HepG2 (cell line): ENCODE measurements around the gene FITM1. TPM values are rescaled to one million over a fixed set of nuclear protein-coding genes. Genes with fewer than 3 reads are reported as not detected.

Source experiments
- ATAC-seq: fragments of 200-7000 bp; cut with Tn5 transposase; 3 replicates; pipeline ENCODE4 v1.9.1; 2020; ENCODE audit warnings: mild to moderate bottlenecking, moderate library complexity
- BruUV-seq: library from RNA; stranded (reverse); fragments of 400-500 nt; replicated peaks from 2 replicates; lab custom pipeline; 2021; lab: Mats Ljungman, UMichigan
- CTCF ChIA-PET: fragments of 300-600 bp; formaldehyde crosslinking; extraction: SDS; loops from one replicate; lab custom pipeline; 2021; ENCODE audit warnings: low total read pairs, inconsistent platforms, low intra/inter-chr PET ratio; lab: Yijun Ruan, JAX
- POLR2A ChIA-PET: fragments of 350-600 bp; sonication (Branson Sonifier 250); formaldehyde crosslinking; loops from one replicate; lab custom pipeline; 2020; ENCODE audit warnings: antibody characterized with exemption, inconsistent platforms; lab: Yijun Ruan, JAX
- DNase-seq: peaks from one replicate; pipeline ENCODE4 v3.0.0-alpha.2; 2015; ENCODE audit warnings: low spot score
- FAIRE-seq: peaks from 3 replicates; lab custom pipeline; 2011; peaks lifted over from hg19 to GRCh38; lab: Jason Lieb, UNC
- H2AFZ ChIP-seq: one replicate; pipeline ENCODE4 v1.6.1; 2011; ENCODE audit warnings: low read length, inconsistent platforms
- H3K27ac ChIP-seq: fragments of 300-600 bp; 3 replicates; pipeline ENCODE4 v1.8.0; 2011; ENCODE audit warnings: mixed run types, mild to moderate bottlenecking, mixed read lengths, low read length, inconsistent platforms; ENCODE audit not compliant: insufficient read depth; ENCODE audit errors: extremely low read length
- H3K27me3 ChIP-seq, 2 experiments: fragments of 200-600 bp in 1 of 2; 2 replicates in 1 of 2; 3 replicates in 1 of 2; pipeline versions ENCODE4 v1.6.0 to v1.8.0; 2011; ENCODE audit warnings: low read length in 2 of 2, mild to moderate bottlenecking in 2 of 2, moderate library complexity in 2 of 2, inconsistent platforms in 1 of 2; ENCODE audit not compliant: insufficient read depth in 2 of 2, control insufficient read depth in 1 of 2
- H3K36me3 ChIP-seq, 2 experiments: fragments of 200-600 bp in 1 of 2; replicated peaks in 1 of 2; 2 replicates in 1 of 2; 3 replicates in 1 of 2; pipeline versions ENCODE4 v1.5.1 to v1.8.0; 2011; ENCODE audit warnings: low read length in 2 of 2, inconsistent platforms in 1 of 2; ENCODE audit not compliant: insufficient read depth in 2 of 2, control insufficient read depth in 1 of 2
- H3K4me1 ChIP-seq: 2 replicates; pipeline ENCODE4 v1.5.1; 2012; ENCODE audit warnings: low read length, inconsistent platforms; ENCODE audit not compliant: insufficient read depth
- H3K4me2 ChIP-seq: 2 replicates; pipeline ENCODE4 v1.6.0; 2011; ENCODE audit warnings: low read depth, low read length, inconsistent platforms
- H3K4me3 ChIP-seq, 3 experiments: fragments of 200-600 bp in 1 of 3; sonication (generic), shearing (Covaris generic) in 1 of 3; replicated peaks in 1 of 3; 2 replicates each; pipeline ENCODE4 v1.5.1; 2011 to 2016; ENCODE audit warnings: low read length in 3 of 3, inconsistent platforms in 2 of 3, low read depth in 2 of 3, mild to moderate bottlenecking in 2 of 3, control low read depth in 1 of 3, mixed read lengths in 1 of 3; ENCODE audit not compliant: insufficient read depth in 1 of 3
- H3K79me2 ChIP-seq: one replicate; pipeline ENCODE4 v1.6.1; 2011; ENCODE audit warnings: low read length, inconsistent platforms; ENCODE audit not compliant: insufficient read depth
- H3K9ac ChIP-seq: 2 replicates; pipeline ENCODE4 v1.6.0; 2011; ENCODE audit warnings: mild to moderate bottlenecking, low read depth, low read length, inconsistent platforms; ENCODE audit not compliant: insufficient read depth
- H3K9me3 ChIP-seq: 2 replicates; pipeline ENCODE4 v1.5.1; 2012; ENCODE audit warnings: mild to moderate bottlenecking, low read length
- H4K20me1 ChIP-seq: 2 replicates; pipeline ENCODE4 v1.6.0; 2011; ENCODE audit warnings: inconsistent platforms, mild to moderate bottlenecking, low read length, moderate library complexity; ENCODE audit not compliant: insufficient read depth
- ATF7-NPFF ChIP-seq: sonication (generic); formaldehyde crosslinking; IDR thresholded peaks from 2 replicates; pipeline ENCODE4 v1.8.1; 2023; ENCODE audit warnings: mild to moderate bottlenecking, low read depth, missing genetic modification reagents, moderate library complexity
- BCL6 ChIP-seq: IDR thresholded peaks from 2 replicates; pipeline ENCODE4 v1.6.1; 2016; ENCODE audit warnings: missing genetic modification reagents, missing compliant biosample characterization
- HOXA9 ChIP-seq: sonication (generic); formaldehyde crosslinking; IDR thresholded peaks from 2 replicates; pipeline ENCODE4 v1.8.1; 2022; ENCODE audit warnings: missing genetic modification reagents, mild to moderate bottlenecking, moderate library complexity, borderline replicate concordance
- KDM3A ChIP-seq: IDR thresholded peaks from 2 replicates; pipeline ENCODE4 v1.6.1; 2018; ENCODE audit warnings: low read depth, missing compliant biosample characterization
- PBX2 ChIP-seq: IDR thresholded peaks from 2 replicates; pipeline ENCODE4 v1.6.1; 2016; ENCODE audit warnings: control low read depth
- RARA ChIP-seq: IDR thresholded peaks from 2 replicates; pipeline ENCODE4 v1.6.1; 2016; ENCODE audit warnings: missing genetic modification reagents, missing compliant biosample characterization
- RARG ChIP-seq: sonication (generic); formaldehyde crosslinking; IDR thresholded peaks from 2 replicates; pipeline ENCODE4 v1.4.0; 2020; ENCODE audit warnings: low read depth, mild to moderate bottlenecking, missing genetic modification reagents
- RBFOX2 ChIP-seq: fragments of 200-400 bp; formaldehyde crosslinking; IDR thresholded peaks from 2 replicates; pipeline ENCODE4 v1.6.1; 2017; ENCODE audit warnings: low read depth, mild to moderate bottlenecking, low read length
- RXRA ChIP-seq: sonication (generic); formaldehyde crosslinking; IDR thresholded peaks from 2 replicates; pipeline ENCODE4 v1.5.1; 2020; ENCODE audit warnings: missing genetic modification reagents
- SMAD1 ChIP-seq: sonication (generic); formaldehyde crosslinking; IDR thresholded peaks from 2 replicates; pipeline ENCODE4 v1.4.0; 2020; ENCODE audit warnings: missing genetic modification reagents, low read depth, mild to moderate bottlenecking, borderline replicate concordance
- SNAI1 ChIP-seq: sonication (generic); formaldehyde crosslinking; IDR thresholded peaks from 2 replicates; pipeline ENCODE4 v1.5.0; 2020; ENCODE audit warnings: mild to moderate bottlenecking, missing genetic modification reagents, borderline replicate concordance
- SOX5 ChIP-seq: IDR thresholded peaks from 2 replicates; pipeline ENCODE4 v1.6.1; 2016; ENCODE audit warnings: borderline replicate concordance
- SP2 ChIP-seq: sonication (generic); formaldehyde crosslinking; IDR thresholded peaks from 2 replicates; pipeline ENCODE4 v1.5.1; 2020; ENCODE audit warnings: mild to moderate bottlenecking, missing genetic modification reagents
- TARDBP ChIP-seq: sonication (generic); formaldehyde crosslinking; IDR thresholded peaks from 2 replicates; pipeline ENCODE4 v1.8.0; 2022; ENCODE audit warnings: mild to moderate bottlenecking, missing genetic modification reagents
- U2AF1 ChIP-seq: fragments of 200-400 bp; formaldehyde crosslinking; optimal IDR thresholded peaks from 2 replicates; pipeline ENCODE3; 2017; ENCODE audit warnings: mild to moderate bottlenecking, low read depth, low read length
- ZBTB46 ChIP-seq: sonication (generic); formaldehyde crosslinking; IDR thresholded peaks from 2 replicates; pipeline ENCODE4 v1.4.0; 2020; ENCODE audit warnings: mild to moderate bottlenecking, missing genetic modification reagents, borderline replicate concordance
- ZC3H4 ChIP-seq: sonication (generic); formaldehyde crosslinking; IDR thresholded peaks from 2 replicates; pipeline ENCODE4 v1.4.0; 2020; ENCODE audit warnings: missing genetic modification reagents, borderline replicate concordance
- ZFP41 ChIP-seq: sonication (generic); formaldehyde crosslinking; IDR thresholded peaks from 2 replicates; pipeline ENCODE4 v1.4.0; 2020; ENCODE audit warnings: mild to moderate bottlenecking, missing genetic modification reagents, borderline replicate concordance
- ZNF256 ChIP-seq: sonication (generic); formaldehyde crosslinking; conservative IDR thresholded peaks from 2 replicates; pipeline ENCODE4 v1.4.0; 2020; ENCODE audit warnings: missing genetic modification reagents
- ZNF547 ChIP-seq: sonication (generic); formaldehyde crosslinking; IDR thresholded peaks from 2 replicates; pipeline ENCODE4 v1.5.1; 2020; ENCODE audit warnings: mild to moderate bottlenecking, missing genetic modification reagents
- ZNF550 ChIP-seq: sonication (generic); formaldehyde crosslinking; IDR thresholded peaks from 2 replicates; pipeline ENCODE4 v1.4.0; 2020; ENCODE audit warnings: mild to moderate bottlenecking, missing genetic modification reagents, borderline replicate concordance
- WGBS: methylation state at CpG from one replicate; pipeline ENCODE4 v1.1.6; 2017; ENCODE audit warnings: low lambda C conversion rate; 5-methylcytosine and 5-hydroxymethylcytosine counted together
- in situ Hi-C: cut with HindIII; loops from 2 replicates; pipeline ENCODE4 v1.10.0; 2017; ENCODE audit warnings: low pct_unique_long_range_greater_than_20kb; ENCODE audit not compliant: extremely low pct_ligation_motif_present
- intact Hi-C: fragments of 100-400 bp; cut with micrococcal nuclease; formaldehyde crosslinking; loops from one replicate; pipeline ENCODE4 v1.10.0; 2022; ENCODE audit not compliant: unreplicated experiment
- polyA plus RNA-seq, 8 experiments: library from polyadenylated mRNA; depleted of rRNA in 3 of 8; stranded (reverse) in 7 of 8; unstranded in 1 of 8; fragments of >200 nt; fragmentation: Illumina TruSeq in 4 of 8; extraction: Trizol in 4 of 8; gene quantifications; 2 replicates each; pipeline versions ENCODE4 v1.2.1 to v1.2.3, GENCODE V29; 2011 to 2016; ENCODE audit warnings: low read depth in 4 of 8, missing spikeins in 1 of 8, mixed read lengths in 1 of 8; ENCODE audit not compliant: insufficient read depth in 1 of 8
- total RNA-seq, 5 experiments: library from RNA; depleted of rRNA; stranded (reverse); fragments of >200 nt; fragmentation: Illumina TruSeq; extraction: Trizol; gene quantifications; 2 replicates each; pipeline ENCODE4 v1.2.3, GENCODE V29; 2016; ENCODE audit warnings: low read depth in 1 of 5
- TF ChIP-seq, protein P1 (sequence below): sonication (generic); formaldehyde crosslinking; IDR thresholded peaks from 2 replicates; pipeline ENCODE4 v1.8.1; 2023; ENCODE audit warnings: mild to moderate bottlenecking, moderate library complexity, missing genetic modification reagents

FITM1 gene
- total and polyA plus RNA-seq, 2 of the 13 experiments (the other 11 are each of a cell fraction or from before 2014, with no cell fraction given), result 2.7 to 5.8 TPM

- ChIA-PET CTCF (no interaction called here), POLR2A (interaction anchor here (1.0 to 6.7 kb wide), 10 partner anchors 12 to 83 kb away, joined by 3 to 65 read pairs (median 6); partner anchors contain the start of genes DCAF11, EMC9, IPO4 and IRF9)
- Histone ChIP-seq H3K4me1 (no peaks in the 10 kb centered on the region), H4K20me1 (no peaks in the 10 kb centered on the region), H3K27me3 (no peaks in the 10 kb centered on the region), H3K27ac (no peak overlapping the region), H3K79me2 (no peaks in the 10 kb centered on the region), H3K9ac (no peak overlapping the region), H3K36me3 (peaks cover 37 to 40% of the 10 kb centered on the region in 2 experiments), H2AFZ (no peak overlapping the region), H3K9me3 (no peaks in the 10 kb centered on the region), H3K4me2 (no peak overlapping the region), H3K4me3 (no peak overlapping the region)
- DNase-seq (no peak), ATAC-seq (no peak), FAIRE-seq (peak; percentile 15)
- BruUV-seq, result no TSS peak
- intact Hi-C loops, result no loop called here
- WGBS, result 95% methylated on average over 5 of the region's 5 CpGs
- in situ Hi-C loops, result no loop called here
- TF ChIP-seq ZNF256 (CRISPR knock-in tag) (no peak), RARG (no peak), SP2 (CRISPR knock-in tag) (no peak), KDM3A (CRISPR knock-in tag) (no peak), SMAD1 (CRISPR knock-in tag) (no peak), U2AF1 (no peak), RARA (CRISPR knock-in tag) (no peak), HOXA9 (CRISPR knock-in tag) (no peak), ZNF550 (CRISPR knock-in tag) (no peak), SNAI1 (CRISPR knock-in tag) (no peak), ZNF547 (CRISPR knock-in tag) (0 out of 2 replicates have a peak, but pooled peaks have one; percentile 23), BCL6 (CRISPR knock-in tag) (no peak), TARDBP (no peak), PBX2 (CRISPR knock-in tag) (no peak), RXRA (CRISPR knock-in tag) (0 out of 2 replicates have a peak, but pooled peaks have one; percentile 7), ZC3H4 (CRISPR knock-in tag) (peak; percentile 28; the same call in 1 of the 2 replicates), ZBTB46 (0 out of 2 replicates have a peak, but pooled peaks have one; percentile 7), ATF7-NPFF (CRISPR knock-in tag) (no peak), RBFOX2 (no peak), SOX5 (no peak), ZFP41 (CRISPR knock-in tag) (no peak)
- TF ChIP-seq, protein P1, sequence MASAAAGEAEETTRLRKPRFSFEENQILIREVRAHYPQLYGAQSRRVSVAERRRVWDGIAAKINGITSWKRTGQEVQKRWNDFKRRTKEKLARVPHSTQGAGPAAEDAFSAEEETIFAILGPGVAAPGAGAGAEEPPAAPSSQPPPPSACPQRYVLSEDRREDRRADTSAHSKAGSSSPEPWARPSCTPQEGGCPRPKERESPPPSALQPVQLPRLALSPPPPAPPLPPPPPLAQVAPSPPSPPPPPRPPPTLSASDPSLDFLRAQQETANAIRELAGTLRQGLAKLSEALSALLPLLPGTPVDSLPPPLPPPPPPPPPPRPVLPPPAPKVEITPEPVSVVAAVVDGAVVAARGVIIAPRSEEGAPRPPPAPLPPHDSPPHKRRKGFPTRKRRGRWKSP (CRISPR knock-in tag), result no peak
Observed at GRCh38 chr14:24176599-24176998, 46.1 kb downstream of the FITM1 start.
